ENCODE results near the gene BLOC1S3. TPM values are rescaled to one million over a fixed set of nuclear protein-coding genes. Genes with fewer than 3 reads are reported as not detected.

BLOC1S3 gene
- 10 to 100 TPM in 1 of 6 donors, 1 to 10 TPM in 5; 4.3 to 12.3 (median 6.3) TPM for total RNA-seq
- polyA plus RNA-seq: 1 to 10 TPM; 2.1 to 3.6 TPM

GRCh38 chr19:45178262-45179071, at the start of gene BLOC1S3:
Gene BLOC1S3 (plus strand): TSS chr19:45178784. CDS start chr19:45179297, 513 bp downstream.
- intact Hi-C loops (cut with DNase I): no loop called here
- peak in 3 of 4 donors; percentile 22 to 46 (median 42) for TF ChIP-seq CTCF (IDR thresholded peaks at IDR 0.05)
- Histone ChIP-seq H3K9me3 (no peaks in the 10 kb centered on the region), H3K4me1 (peaks cover 5 to 16% (median 15%) of the 10 kb centered on the region in 3 donors), H3K27me3 (no peaks in the 10 kb centered on the region), H3K36me3 (no peaks in the 10 kb centered on the region), H3K27ac (peak within 1 kb of the TSS; percentile 75 to 88 (median 83)), H3K4me3 (peak within 1 kb of the TSS; percentile 58 to 90 (median 68))
- WGBS, 2 donors: 0% methylated on average over 51 of the region's 51 CpGs
- DNase-seq (peak; percentile 98 to 100 (median 100)), FAIRE-seq (peak; percentile 98), ATAC-seq (peak; percentile 91 to 96 (median 92))

GRCh38 chr19:45128806-45129205, 49.8 kb upstream of the BLOC1S3 start:
- ATAC-seq (no peak), DNase-seq (no peak), FAIRE-seq (no peak)
- no peaks in the 10 kb centered on the region for H3K36me3 ChIP-seq
- H3K27me3 ChIP-seq: no peaks in the 10 kb centered on the region
- H3K4me3 ChIP-seq: no peak overlapping the region
- no peak for TF ChIP-seq CTCF (IDR thresholded peaks at IDR 0.05)
- no peaks in the 10 kb centered on the region for H3K4me1 ChIP-seq
- intact Hi-C loops (cut with DNase I): no loop called here
- 79 to 83% methylated on average over 5 of the region's 5 CpGs for WGBS, 2 donors
- no peaks in the 10 kb centered on the region for H3K9me3 ChIP-seq
- H3K27ac ChIP-seq: no peak overlapping the region

GRCh38 chr19:45130236-45130635, 48.3 kb upstream of the BLOC1S3 start:
- no peak overlapping the region for H3K27ac ChIP-seq
- no peaks in the 10 kb centered on the region for H3K36me3 ChIP-seq
- ATAC-seq (no peak), FAIRE-seq (no peak), DNase-seq (no peak)
- H3K4me1 ChIP-seq: no peaks in the 10 kb centered on the region
- intact Hi-C loops (cut with DNase I): no loop called here
- 86 to 88% methylated on average over 13 of the region's 13 CpGs for WGBS, 2 donors
- no peaks in the 10 kb centered on the region for H3K27me3 ChIP-seq
- no peaks in the 10 kb centered on the region for H3K9me3 ChIP-seq
- no peak for TF ChIP-seq CTCF (IDR thresholded peaks at IDR 0.05)
- H3K4me3 ChIP-seq: no peak overlapping the region

DNA sequence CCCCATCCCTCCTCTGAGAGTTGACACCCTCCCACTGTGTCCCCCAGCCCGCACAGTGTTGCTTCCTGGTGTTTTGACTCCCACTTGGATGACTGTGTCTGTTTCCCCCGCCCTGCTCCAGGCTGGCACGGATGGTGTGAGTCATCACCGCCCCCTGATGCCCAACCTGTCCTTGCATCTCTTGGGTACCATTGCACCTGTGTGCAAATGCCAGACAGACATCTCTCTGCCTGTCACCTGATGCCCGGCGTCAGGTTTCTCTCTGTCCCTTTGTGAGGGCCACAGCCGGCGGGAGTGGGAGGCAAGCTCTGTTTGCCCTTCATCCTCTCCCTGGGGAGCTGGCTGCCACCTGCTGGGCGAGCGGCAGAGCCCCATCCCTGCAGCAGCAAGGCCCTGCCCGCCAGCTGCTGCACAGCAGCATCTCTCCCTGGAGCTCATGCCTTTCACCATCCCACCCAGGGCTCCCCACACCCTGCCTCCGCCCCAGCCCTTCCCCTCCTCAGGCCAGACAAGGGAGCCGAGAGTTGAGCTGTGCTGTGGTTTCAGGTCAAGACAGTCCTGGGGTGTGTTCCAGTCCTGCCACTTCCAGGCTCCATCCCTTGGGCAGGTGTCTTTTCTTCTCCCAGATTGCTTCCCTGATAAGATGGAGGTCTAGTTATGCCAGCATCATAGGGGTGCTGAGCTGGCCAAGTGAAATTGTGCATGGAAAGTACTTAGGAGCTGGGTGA, 47.5 kb upstream of the BLOC1S3 start:
- FAIRE-seq: no peak
- no peak for DNase-seq
- H3K27ac ChIP-seq: no peak overlapping the region
- peak in 3 of 4 donors; percentile 53 to 61 (median 60) for ATAC-seq
- H3K9me3 ChIP-seq: no peaks in the 10 kb centered on the region
- no peak for TF ChIP-seq CTCF (IDR thresholded peaks at IDR 0.05)
- no peaks in the 10 kb centered on the region for H3K27me3 ChIP-seq
- intact Hi-C loops (cut with DNase I): no loop called here
- no peak overlapping the region for H3K4me3 ChIP-seq
- WGBS, 2 donors: 59 to 64% methylated on average over 13 of the region's 13 CpGs
- no peaks in the 10 kb centered on the region for H3K36me3 ChIP-seq
- H3K4me1 ChIP-seq: no peaks in the 10 kb centered on the region

All from pancreas (tissue), 10 donors.